GM19438 (cell line): ENCODE data around the gene HEATR3.
A peak's percentile ranks its signal among the peaks of the same experiment; 100 is the strongest.

ENCODE experiments used
- ATAC-seq: cut with Tn5 transposase; IDR thresholded peaks from one replicate; pipeline ENCODE4 v1.9.1; 2021; ENCODE audit warnings: low read depth; ENCODE audit not compliant: unreplicated experiment

The HEATR3 gene

GRCh38 chr16:50152351-50152806 is 86.6 kb downstream of the HEATR3 start:
- ATAC-seq: peak; percentile 60

GRCh38 chr16:50152807-50153595 is 87.2 kb downstream of the HEATR3 start, which contains the start of gene TENT4B:
TSS of gene TENT4B (plus strand) at chr16:50153306. CDS start at chr16:50153622, 316 bp downstream.
- peak; percentile 75 for ATAC-seq

GRCh38 chr16:50153596-50154419 is 88.0 kb downstream of the HEATR3 start:
- peak; percentile 7 for ATAC-seq

- ATAC-seq: no peak
Observed at GRCh38 chr16:50154420-50154950, 88.7 kb downstream of the HEATR3 start.

GRCh38 chr16:50155925-50156324 is 90.2 kb downstream of the HEATR3 start:
- ATAC-seq: no peak
